GM23338 (cell line): ENCODE data around the gene DTWD1.

Experiments used
- EZH2 ChIP-seq: fragments of 200-600 bp; sonication (generic); IDR thresholded peaks from one replicate; pipeline ENCODE4 v1.8.0; 2017; ENCODE audit warnings: antibody characterized with exemption, mild to moderate bottlenecking, low read depth; ENCODE audit not compliant: unreplicated experiment
- EZH2phosphoT487 ChIP-seq: fragments of 200-600 bp; sonication (generic); IDR thresholded peaks from one replicate; pipeline ENCODE4 v1.8.1; 2018; ENCODE audit warnings: antibody characterized with exemption; ENCODE audit not compliant: unreplicated experiment
- JUNB ChIP-seq: IDR thresholded peaks from one replicate; pipeline ENCODE4 v1.6.1; 2016; ENCODE audit warnings: antibody characterized with exemption; ENCODE audit not compliant: unreplicated experiment
- NANOG ChIP-seq: IDR thresholded peaks from 2 replicates; pipeline ENCODE4 v1.6.1; 2016; ENCODE audit warnings: antibody characterized with exemption, borderline replicate concordance
- POLR2AphosphoS5 ChIP-seq: IDR thresholded peaks from 2 replicates; pipeline ENCODE4 v1.6.1; 2016; ENCODE audit warnings: antibody characterized with exemption, low read depth
- STAT1 ChIP-seq: IDR thresholded peaks from one replicate; pipeline ENCODE4 v1.6.1; 2016; ENCODE audit warnings: antibody characterized with exemption; ENCODE audit not compliant: unreplicated experiment
- TF ChIP-seq, protein P1 (sequence below), 2 experiments: fragments of 200-600 bp in 1 of 2; sonication (generic) in 1 of 2; conservative IDR thresholded peaks; 2 replicates each; pipeline versions ENCODE4 v1.5.1 to v1.6.1; 2016 to 2017; ENCODE audit warnings: antibody characterized with exemption in 2 of 2, low read depth in 2 of 2, mild to moderate bottlenecking in 2 of 2, moderate library complexity in 1 of 2
- TF ChIP-seq, protein P2 (sequence below): IDR thresholded peaks from one replicate; pipeline ENCODE4 v1.6.1; 2018; ENCODE audit warnings: antibody characterized with exemption; ENCODE audit not compliant: unreplicated experiment

DNA sequence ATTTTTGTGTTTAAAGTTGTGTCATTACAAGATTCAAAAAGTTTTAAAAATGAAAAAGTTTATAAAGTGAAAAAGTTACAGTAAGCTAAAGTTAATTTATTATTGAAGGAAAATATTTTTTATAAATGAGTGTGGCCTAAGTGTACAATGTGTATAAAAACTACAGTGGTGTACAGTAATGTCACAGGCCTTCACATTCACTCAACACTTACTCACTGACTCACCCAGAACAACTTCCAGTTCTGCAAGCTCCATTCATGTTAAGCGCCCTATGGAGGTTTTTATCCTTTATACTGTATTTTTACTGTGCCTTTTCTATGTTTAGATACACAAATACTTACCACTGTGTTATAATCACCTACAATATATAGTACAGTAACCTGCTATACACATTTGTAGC, 76.3 kb downstream of the DTWD1 start:
- TF ChIP-seq POLR2AphosphoS5 (no peak), STAT1 (no peak), NANOG (no peak), EZH2phosphoT487 (no peak), JUNB (no peak), EZH2 (no peak)
- TF ChIP-seq, protein P1, sequence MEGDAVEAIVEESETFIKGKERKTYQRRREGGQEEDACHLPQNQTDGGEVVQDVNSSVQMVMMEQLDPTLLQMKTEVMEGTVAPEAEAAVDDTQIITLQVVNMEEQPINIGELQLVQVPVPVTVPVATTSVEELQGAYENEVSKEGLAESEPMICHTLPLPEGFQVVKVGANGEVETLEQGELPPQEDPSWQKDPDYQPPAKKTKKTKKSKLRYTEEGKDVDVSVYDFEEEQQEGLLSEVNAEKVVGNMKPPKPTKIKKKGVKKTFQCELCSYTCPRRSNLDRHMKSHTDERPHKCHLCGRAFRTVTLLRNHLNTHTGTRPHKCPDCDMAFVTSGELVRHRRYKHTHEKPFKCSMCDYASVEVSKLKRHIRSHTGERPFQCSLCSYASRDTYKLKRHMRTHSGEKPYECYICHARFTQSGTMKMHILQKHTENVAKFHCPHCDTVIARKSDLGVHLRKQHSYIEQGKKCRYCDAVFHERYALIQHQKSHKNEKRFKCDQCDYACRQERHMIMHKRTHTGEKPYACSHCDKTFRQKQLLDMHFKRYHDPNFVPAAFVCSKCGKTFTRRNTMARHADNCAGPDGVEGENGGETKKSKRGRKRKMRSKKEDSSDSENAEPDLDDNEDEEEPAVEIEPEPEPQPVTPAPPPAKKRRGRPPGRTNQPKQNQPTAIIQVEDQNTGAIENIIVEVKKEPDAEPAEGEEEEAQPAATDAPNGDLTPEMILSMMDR (conservative IDR thresholded peaks at IDR 0.05; ENCODE audit: low read depth in 2 of 2): no peak
- TF ChIP-seq, protein P2, sequence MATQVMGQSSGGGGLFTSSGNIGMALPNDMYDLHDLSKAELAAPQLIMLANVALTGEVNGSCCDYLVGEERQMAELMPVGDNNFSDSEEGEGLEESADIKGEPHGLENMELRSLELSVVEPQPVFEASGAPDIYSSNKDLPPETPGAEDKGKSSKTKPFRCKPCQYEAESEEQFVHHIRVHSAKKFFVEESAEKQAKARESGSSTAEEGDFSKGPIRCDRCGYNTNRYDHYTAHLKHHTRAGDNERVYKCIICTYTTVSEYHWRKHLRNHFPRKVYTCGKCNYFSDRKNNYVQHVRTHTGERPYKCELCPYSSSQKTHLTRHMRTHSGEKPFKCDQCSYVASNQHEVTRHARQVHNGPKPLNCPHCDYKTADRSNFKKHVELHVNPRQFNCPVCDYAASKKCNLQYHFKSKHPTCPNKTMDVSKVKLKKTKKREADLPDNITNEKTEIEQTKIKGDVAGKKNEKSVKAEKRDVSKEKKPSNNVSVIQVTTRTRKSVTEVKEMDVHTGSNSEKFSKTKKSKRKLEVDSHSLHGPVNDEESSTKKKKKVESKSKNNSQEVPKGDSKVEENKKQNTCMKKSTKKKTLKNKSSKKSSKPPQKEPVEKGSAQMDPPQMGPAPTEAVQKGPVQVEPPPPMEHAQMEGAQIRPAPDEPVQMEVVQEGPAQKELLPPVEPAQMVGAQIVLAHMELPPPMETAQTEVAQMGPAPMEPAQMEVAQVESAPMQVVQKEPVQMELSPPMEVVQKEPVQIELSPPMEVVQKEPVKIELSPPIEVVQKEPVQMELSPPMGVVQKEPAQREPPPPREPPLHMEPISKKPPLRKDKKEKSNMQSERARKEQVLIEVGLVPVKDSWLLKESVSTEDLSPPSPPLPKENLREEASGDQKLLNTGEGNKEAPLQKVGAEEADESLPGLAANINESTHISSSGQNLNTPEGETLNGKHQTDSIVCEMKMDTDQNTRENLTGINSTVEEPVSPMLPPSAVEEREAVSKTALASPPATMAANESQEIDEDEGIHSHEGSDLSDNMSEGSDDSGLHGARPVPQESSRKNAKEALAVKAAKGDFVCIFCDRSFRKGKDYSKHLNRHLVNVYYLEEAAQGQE: no peak
